HG02870 (cell line): ENCODE results near the gene COX18.

Experiments
- ATAC-seq: cut with Tn5 transposase; IDR thresholded peaks from one replicate; pipeline ENCODE4 v1.9.1; 2021; ENCODE audit warnings: mild to moderate bottlenecking, moderate library complexity; ENCODE audit not compliant: unreplicated experiment

COX18 gene

GRCh38 chr4:73053974-73054480 is 15.5 kb downstream of the COX18 start:
- no peak for ATAC-seq

GRCh38 chr4:73053076-73053475 is 16.4 kb downstream of the COX18 start:
- no peak for ATAC-seq

GRCh38 chr4:73051625-73052024 is 17.9 kb downstream of the COX18 start:
- ATAC-seq: no peak

- ATAC-seq: no peak
Observed at GRCh38 chr4:73045879-73046278, 23.6 kb downstream of the COX18 start.

- ATAC-seq: no peak
Observed at GRCh38 chr4:73037057-73037456, 32.5 kb downstream of the COX18 start.

- ATAC-seq: peak; percentile 67
Observed at GRCh38 chr4:73036123-73036522, 33.4 kb downstream of the COX18 start.

GRCh38 chr4:73034896-73035295 is 34.6 kb downstream of the COX18 start:
- ATAC-seq: no peak

- no peak for ATAC-seq
Observed at GRCh38 chr4:73028621-73029020, 40.9 kb downstream of the COX18 start.

- peak; percentile 76 for ATAC-seq
Observed at GRCh38 chr4:73021634-73022033, 47.9 kb downstream of the COX18 start.

- no peak for ATAC-seq
Observed at GRCh38 chr4:73019462-73020047, 50.0 kb downstream of the COX18 start.

GRCh38 chr4:73018595-73018994 is 50.9 kb downstream of the COX18 start:
- no peak for ATAC-seq

GRCh38 chr4:73013310-73013709 is 56.2 kb downstream of the COX18 start:
- ATAC-seq: no peak

- no peak for ATAC-seq
Observed at GRCh38 chr4:73012673-73013072, 56.8 kb downstream of the COX18 start.

GRCh38 chr4:73011629-73011985 is 57.9 kb downstream of the COX18 start:
- ATAC-seq: no peak

- no peak for ATAC-seq
Observed at GRCh38 chr4:73010789-73011628, 58.5 kb downstream of the COX18 start.

- ATAC-seq: no peak
Observed at GRCh38 chr4:73007526-73008100, 61.9 kb downstream of the COX18 start.

GRCh38 chr4:73006286-73006990 is 63.1 kb downstream of the COX18 start:
- peak; percentile 92 for ATAC-seq

GRCh38 chr4:73005514-73005913 is 64.0 kb downstream of the COX18 start:
- no peak for ATAC-seq
